Measurements from ENCODE around the gene PRR12. TPM values are rescaled to one million over a fixed set of nuclear protein-coding genes. Genes with fewer than 3 reads are reported as not detected.

Gene PRR12
- total RNA-seq, 1 donor from 2014 or later, result 42.7 TPM

GRCh38 chr19:49665036-49665350 lies 74.0 kb downstream of the PRR12 start:
- DNase-seq (ENCODE audit: low spot score), result no peak

GRCh38 chr19:49665351-49666119 lies 74.6 kb downstream of the PRR12 start, which contains the start of the genes BCL2L12 and IRF3:
TSS of gene BCL2L12 (plus strand) at chr19:49665933. CDS start at chr19:49666693, 760 bp downstream.
TSS of gene IRF3 (minus strand) at chr19:49665857. CDS start at chr19:49664838, 1,019 bp downstream.
- peak; percentile 99 for DNase-seq (ENCODE audit: low spot score)

GRCh38 chr19:49666120-49666444 lies 75.1 kb downstream of the PRR12 start:
- DNase-seq (ENCODE audit: low spot score), result no peak

GRCh38 chr19:49667473-49667872 lies 76.5 kb downstream of the PRR12 start:
- DNase-seq (ENCODE audit: low spot score), result no peak

GRCh38 chr19:49669516-49669915 lies 78.5 kb downstream of the PRR12 start:
- DNase-seq (ENCODE audit: low spot score), result no peak

GRCh38 chr19:49672131-49672919 lies 81.3 kb downstream of the PRR12 start:
- DNase-seq (ENCODE audit: low spot score), result peak; percentile 77

Other genes with a start within 250 kb of the PRR12 start
- 18.0 TPM for gene TEAD2, start 228.8 kb upstream of the PRR12 start, total RNA-seq
- gene DKKL1, start 227.3 kb upstream of the PRR12 start, total RNA-seq, result not detected
- not detected for gene KASH5, start 202.9 kb upstream of the PRR12 start, total RNA-seq
- not detected for gene PTH2, start 167.7 kb upstream of the PRR12 start, total RNA-seq
- gene GFY, start 165.8 kb upstream of the PRR12 start, total RNA-seq, result not detected
- 1.6 TPM for gene SLC17A7, start 149.7 kb upstream of the PRR12 start, total RNA-seq
- gene PIH1D1, start 139.4 kb upstream of the PRR12 start, total RNA-seq, result 77.9 TPM
- gene ALDH16A1, start 138.0 kb upstream of the PRR12 start, total RNA-seq, result 45.3 TPM
- gene FLT3LG, start 117.0 kb upstream of the PRR12 start, total RNA-seq, result 10.2 TPM
- gene RPL13A, start 103.6 kb upstream of the PRR12 start, total RNA-seq, result 2,400 TPM
- gene RPS11, start 94.7 kb upstream of the PRR12 start, total RNA-seq, result 1,395 TPM
- 320 TPM for gene FCGRT, start 78.5 kb upstream of the PRR12 start, total RNA-seq
- 42.8 TPM for gene RCN3, start 63.2 kb upstream of the PRR12 start, total RNA-seq
- gene NOSIP, start 10.6 kb upstream of the PRR12 start, total RNA-seq, result 56.3 TPM
- 18.2 TPM for gene PRRG2, start 9.9 kb upstream of the PRR12 start, total RNA-seq
- 96.1 TPM for gene RRAS, start 49.0 kb downstream of the PRR12 start, total RNA-seq
- gene SCAF1, start 51.0 kb downstream of the PRR12 start, total RNA-seq, result 86.0 TPM
- gene IRF3, start 74.7 kb downstream of the PRR12 start, total RNA-seq, result 174 TPM
- gene BCL2L12, start 74.8 kb downstream of the PRR12 start, total RNA-seq, result 18.9 TPM
- gene PRMT1, start 86.1 kb downstream of the PRR12 start, total RNA-seq, result 103 TPM
- 1.3 TPM for gene ADM5, start 98.4 kb downstream of the PRR12 start, total RNA-seq
- 14.2 TPM for gene CPT1C, start 99.9 kb downstream of the PRR12 start, total RNA-seq
- gene TSKS, start 172.1 kb downstream of the PRR12 start, total RNA-seq, result 0.58 TPM
- 76.3 TPM for gene AP2A1, start 175.8 kb downstream of the PRR12 start, total RNA-seq
- 36.7 TPM for gene FUZ, start 222.1 kb downstream of the PRR12 start, total RNA-seq
- 66.0 TPM for gene MED25, start 227.1 kb downstream of the PRR12 start, total RNA-seq

Data from mucosa of gallbladder (tissue), 1 donor.